ENCODE data around the gene MAGI1.

The MAGI1 gene

GRCh38 chr3:65492249-65492648 lies 546.5 kb downstream of the MAGI1 start:
- DNase-seq: no peak
- Histone ChIP-seq H3K27ac (no peak overlapping the region), H3K4me1 (peaks cover 0 to under 1% (median 0%) of the 10 kb centered on the region in 4 donors), H3K9me3 (no peaks in the 10 kb centered on the region), H3K4me3 (no peak overlapping the region), H3K36me3 (peaks cover 0 to 12% (median 0%) of the 10 kb centered on the region in 3 donors), H3K27me3 (no peaks in the 10 kb centered on the region)
- TF ChIP-seq CTCF (IDR thresholded peaks at IDR 0.05): no peak
- intact Hi-C loops (cut with DNase I; ENCODE audit: low total_unique reads): no loop called here

- no peak overlapping the region for H3K27ac ChIP-seq
- TF ChIP-seq CTCF (IDR thresholded peaks at IDR 0.05): no peak
- H3K9me3 ChIP-seq: no peaks in the 10 kb centered on the region
- intact Hi-C loops (cut with DNase I; ENCODE audit: low total_unique reads): no loop called here
- no peak for DNase-seq
- peaks cover 0 to 22% (median 15%) of the 10 kb centered on the region in 4 donors for H3K4me1 ChIP-seq
- H3K4me3 ChIP-seq: no peak overlapping the region
- H3K27me3 ChIP-seq: no peaks in the 10 kb centered on the region
- H3K36me3 ChIP-seq: peaks cover 0 to 12% (median 0%) of the 10 kb centered on the region in 3 donors
Measured at GRCh38 chr3:65490114-65490513, 548.6 kb downstream of the MAGI1 start.

- H3K4me1 ChIP-seq: peaks cover 0 to 31% (median 20%) of the 10 kb centered on the region in 4 donors
- intact Hi-C loops (cut with DNase I; ENCODE audit: low total_unique reads): no loop called here
- no peaks in the 10 kb centered on the region for H3K9me3 ChIP-seq
- H3K27ac ChIP-seq: no peak overlapping the region
- no peak for TF ChIP-seq CTCF (IDR thresholded peaks at IDR 0.05)
- H3K36me3 ChIP-seq: peaks cover 0 to 12% (median 0%) of the 10 kb centered on the region in 3 donors
- no peak for DNase-seq
- no peak overlapping the region for H3K4me3 ChIP-seq
- no peaks in the 10 kb centered on the region for H3K27me3 ChIP-seq
Measured at GRCh38 chr3:65489253-65489652, 549.5 kb downstream of the MAGI1 start.

- Histone ChIP-seq H3K4me1 (peaks cover 0 to 52% (median 33%) of the 10 kb centered on the region in 4 donors), H3K4me3 (no peak overlapping the region), H3K9me3 (no peaks in the 10 kb centered on the region), H3K27ac (no peak overlapping the region), H3K36me3 (no peaks in the 10 kb centered on the region), H3K27me3 (no peaks in the 10 kb centered on the region)
- DNase-seq: no peak
- intact Hi-C loops (cut with DNase I; ENCODE audit: low total_unique reads): no loop called here
- no peak for TF ChIP-seq CTCF (IDR thresholded peaks at IDR 0.05)
Measured at GRCh38 chr3:65485826-65486469, 552.8 kb downstream of the MAGI1 start.

- Histone ChIP-seq H3K9me3 (no peaks in the 10 kb centered on the region), H3K36me3 (no peaks in the 10 kb centered on the region), H3K4me1 (peaks cover 0 to 52% (median 33%) of the 10 kb centered on the region in 4 donors), H3K27ac (no peak overlapping the region), H3K4me3 (no peak overlapping the region), H3K27me3 (no peaks in the 10 kb centered on the region)
- intact Hi-C loops (cut with DNase I; ENCODE audit: low total_unique reads): no loop called here
- DNase-seq: no peak
- TF ChIP-seq CTCF (IDR thresholded peaks at IDR 0.05): no peak
Measured at GRCh38 chr3:65484964-65485363, 553.8 kb downstream of the MAGI1 start.

All from tibial artery (tissue), 4 donors.